ENCODE measurements around the gene ATP5PF.

DNA sequence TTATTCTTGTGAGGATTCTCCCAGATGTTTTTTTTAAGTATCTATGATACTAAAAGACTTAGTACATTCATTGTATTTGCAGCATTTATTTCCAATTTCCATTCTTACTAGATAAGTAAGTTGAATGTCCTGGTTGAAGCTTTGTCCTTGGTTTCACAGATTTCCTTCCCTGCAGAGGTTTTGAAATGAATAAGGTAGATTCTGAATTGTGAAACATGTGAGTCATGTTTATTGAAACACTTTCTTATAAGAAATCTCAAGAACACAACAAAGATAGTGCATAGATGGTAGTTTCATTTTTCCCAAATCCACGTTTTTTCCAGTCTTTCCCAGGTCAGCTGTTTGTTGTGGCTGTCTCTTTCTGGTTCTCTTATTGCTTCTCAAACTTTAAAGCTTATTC, 24.9 kb upstream of the ATP5PF start:
- TF ChIP-seq, protein P1, sequence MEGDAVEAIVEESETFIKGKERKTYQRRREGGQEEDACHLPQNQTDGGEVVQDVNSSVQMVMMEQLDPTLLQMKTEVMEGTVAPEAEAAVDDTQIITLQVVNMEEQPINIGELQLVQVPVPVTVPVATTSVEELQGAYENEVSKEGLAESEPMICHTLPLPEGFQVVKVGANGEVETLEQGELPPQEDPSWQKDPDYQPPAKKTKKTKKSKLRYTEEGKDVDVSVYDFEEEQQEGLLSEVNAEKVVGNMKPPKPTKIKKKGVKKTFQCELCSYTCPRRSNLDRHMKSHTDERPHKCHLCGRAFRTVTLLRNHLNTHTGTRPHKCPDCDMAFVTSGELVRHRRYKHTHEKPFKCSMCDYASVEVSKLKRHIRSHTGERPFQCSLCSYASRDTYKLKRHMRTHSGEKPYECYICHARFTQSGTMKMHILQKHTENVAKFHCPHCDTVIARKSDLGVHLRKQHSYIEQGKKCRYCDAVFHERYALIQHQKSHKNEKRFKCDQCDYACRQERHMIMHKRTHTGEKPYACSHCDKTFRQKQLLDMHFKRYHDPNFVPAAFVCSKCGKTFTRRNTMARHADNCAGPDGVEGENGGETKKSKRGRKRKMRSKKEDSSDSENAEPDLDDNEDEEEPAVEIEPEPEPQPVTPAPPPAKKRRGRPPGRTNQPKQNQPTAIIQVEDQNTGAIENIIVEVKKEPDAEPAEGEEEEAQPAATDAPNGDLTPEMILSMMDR (IDR thresholded peaks at IDR 0.05; ENCODE audit: borderline replicate concordance, extremely low read depth, low read length, poor library complexity, severe bottlenecking), result no peak
- no peak for TF ChIP-seq EZH2 (IDR thresholded peaks at IDR 0.05; ENCODE audit: borderline replicate concordance, low read depth, low read length, severe bottlenecking)
